ENCODE data around the gene APOBEC3H. TPM values are rescaled to one million over a fixed set of nuclear protein-coding genes. Genes with fewer than 3 reads are reported as not detected.

Gene APOBEC3H
- total RNA-seq, 4 donors from 2014 or later = 0.67 TPM; not detected in 3

- Histone ChIP-seq H3K27me3 (no peaks in the 10 kb centered on the region), H3K4me3 (replicated peaks in 1 of 3) (no peak overlapping the region), H3K4me1 (peaks cover 20 to 40% of the 10 kb centered on the region in 2 donors), H3K36me3 (no peaks in the 10 kb centered on the region), H3K27ac (peak overlapping the region in 2 of 3 donors; percentile 62 to 89), H3K9me3 (no peaks in the 10 kb centered on the region)
- DNase-seq = peak; percentile 23 to 40
- intact Hi-C loops (cut with DNase I) = no loop called here
- TF ChIP-seq POLR2A (IDR thresholded peaks at IDR 0.05) (no peak), CTCF (IDR thresholded peaks at IDR 0.05) (no peak)
- WGBS, 2 donors = 57 to 70% methylated on average over 14 to 16 of the region's 16 CpGs
Observed at GRCh38 chr22:39149915-39150847, 53.1 kb downstream of the APOBEC3H start.

- DNase-seq = peak in 1 of 2 donors; percentile 37
- peak overlapping the region in 1 of 3 donors; percentile 58 for H3K4me3 ChIP-seq (replicated peaks in 1 of 3)
- TF ChIP-seq CTCF (IDR thresholded peaks at IDR 0.05) = no peak
- no peak for TF ChIP-seq POLR2A (IDR thresholded peaks at IDR 0.05)
- H3K27ac ChIP-seq = peak overlapping the region in 2 of 3 donors; percentile 62 to 89
- peaks cover 19 to 40% of the 10 kb centered on the region in 2 donors for H3K4me1 ChIP-seq
- intact Hi-C loops (cut with DNase I) = no loop called here
- H3K9me3 ChIP-seq = no peaks in the 10 kb centered on the region
- 58 to 66% methylated on average over 6 of the region's 6 CpGs for WGBS, 2 donors
- H3K36me3 ChIP-seq = no peaks in the 10 kb centered on the region
- H3K27me3 ChIP-seq = no peaks in the 10 kb centered on the region
Observed at GRCh38 chr22:39150848-39151215, 53.8 kb downstream of the APOBEC3H start.

- intact Hi-C loops (cut with DNase I) = no loop called here
- peak overlapping the region; percentile 25 to 58 (median 27) for H3K4me3 ChIP-seq (replicated peaks in 1 of 3)
- DNase-seq = no peak
- no peaks in the 10 kb centered on the region for H3K36me3 ChIP-seq
- 56 to 65% methylated on average over 15 of the region's 16 CpGs for WGBS, 2 donors
- no peaks in the 10 kb centered on the region for H3K27me3 ChIP-seq
- no peak for TF ChIP-seq POLR2A (IDR thresholded peaks at IDR 0.05)
- no peak for TF ChIP-seq CTCF (IDR thresholded peaks at IDR 0.05)
- H3K4me1 ChIP-seq = peaks cover 13 to 34% of the 10 kb centered on the region in 2 donors
- H3K27ac ChIP-seq = peak overlapping the region; percentile 89 to 98 (median 90)
- H3K9me3 ChIP-seq = no peaks in the 10 kb centered on the region
Observed at GRCh38 chr22:39151329-39151975, 54.4 kb downstream of the APOBEC3H start.

- no peak for TF ChIP-seq CTCF (IDR thresholded peaks at IDR 0.05)
- TF ChIP-seq POLR2A (IDR thresholded peaks at IDR 0.05) = no peak
- no peaks in the 10 kb centered on the region for H3K36me3 ChIP-seq
- H3K27ac ChIP-seq = peak overlapping the region; percentile 89 to 98 (median 90)
- no peaks in the 10 kb centered on the region for H3K9me3 ChIP-seq
- no peak for DNase-seq
- WGBS, 2 donors = 19 to 32% methylated on average over 4 to 10 of the region's 44 CpGs
- H3K4me1 ChIP-seq = peaks cover 13 to 30% of the 10 kb centered on the region in 2 donors
- peak overlapping the region; percentile 25 to 58 (median 27) for H3K4me3 ChIP-seq (replicated peaks in 1 of 3)
- H3K27me3 ChIP-seq = no peaks in the 10 kb centered on the region
- intact Hi-C loops (cut with DNase I) = no loop called here
Observed at GRCh38 chr22:39152024-39152510, 55.0 kb downstream of the APOBEC3H start.

Measured in thyroid gland (tissue), 4 donors.